ENCODE data around the gene NFYA.

DNA sequence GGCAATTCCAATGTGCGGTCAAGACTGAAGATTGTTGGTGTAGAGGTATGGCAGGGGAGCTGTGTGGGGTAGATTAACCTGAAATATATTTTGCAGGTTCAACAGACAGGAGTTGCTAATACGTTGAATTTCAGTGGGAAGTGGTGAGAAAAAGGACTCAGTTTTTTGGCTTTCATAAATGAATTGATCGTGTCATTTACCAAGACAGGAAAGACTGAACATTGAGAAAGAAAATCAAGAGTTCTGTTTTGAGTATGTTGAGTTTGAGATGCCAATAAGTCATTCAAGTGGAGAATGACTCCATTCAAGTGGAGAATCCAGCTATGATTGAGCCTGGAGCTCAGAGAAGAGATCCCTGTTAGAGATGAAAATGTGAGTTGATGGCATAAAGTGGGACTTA, 31.1 kb downstream of the NFYA start:
- TF ChIP-seq, protein P1, sequence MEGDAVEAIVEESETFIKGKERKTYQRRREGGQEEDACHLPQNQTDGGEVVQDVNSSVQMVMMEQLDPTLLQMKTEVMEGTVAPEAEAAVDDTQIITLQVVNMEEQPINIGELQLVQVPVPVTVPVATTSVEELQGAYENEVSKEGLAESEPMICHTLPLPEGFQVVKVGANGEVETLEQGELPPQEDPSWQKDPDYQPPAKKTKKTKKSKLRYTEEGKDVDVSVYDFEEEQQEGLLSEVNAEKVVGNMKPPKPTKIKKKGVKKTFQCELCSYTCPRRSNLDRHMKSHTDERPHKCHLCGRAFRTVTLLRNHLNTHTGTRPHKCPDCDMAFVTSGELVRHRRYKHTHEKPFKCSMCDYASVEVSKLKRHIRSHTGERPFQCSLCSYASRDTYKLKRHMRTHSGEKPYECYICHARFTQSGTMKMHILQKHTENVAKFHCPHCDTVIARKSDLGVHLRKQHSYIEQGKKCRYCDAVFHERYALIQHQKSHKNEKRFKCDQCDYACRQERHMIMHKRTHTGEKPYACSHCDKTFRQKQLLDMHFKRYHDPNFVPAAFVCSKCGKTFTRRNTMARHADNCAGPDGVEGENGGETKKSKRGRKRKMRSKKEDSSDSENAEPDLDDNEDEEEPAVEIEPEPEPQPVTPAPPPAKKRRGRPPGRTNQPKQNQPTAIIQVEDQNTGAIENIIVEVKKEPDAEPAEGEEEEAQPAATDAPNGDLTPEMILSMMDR (IDR thresholded peaks at IDR 0.05), result no peak
- TF ChIP-seq POLR2A (IDR thresholded peaks at IDR 0.05) (no peak), EP300 (IDR thresholded peaks at IDR 0.05) (no peak)

All from tibial nerve (tissue), 4 donors.